C4-2B (cell line): ENCODE measurements around the gene LDLRAD3.

Source experiments
- H3K27ac ChIP-seq: fragments of 450-650 bp; 2 replicates; pipeline ENCODE4 v1.5.1; 2017
- ZFX ChIP-seq: fragments of 450-650 bp; IDR thresholded peaks from 2 replicates; pipeline ENCODE4 v1.6.1; 2017
- TF ChIP-seq, protein P1 (sequence below): fragments of 450-650 bp; conservative IDR thresholded peaks from 2 replicates; pipeline ENCODE4 v1.5.1; 2017; ENCODE audit warnings: mild to moderate bottlenecking

LDLRAD3 gene

DNA sequence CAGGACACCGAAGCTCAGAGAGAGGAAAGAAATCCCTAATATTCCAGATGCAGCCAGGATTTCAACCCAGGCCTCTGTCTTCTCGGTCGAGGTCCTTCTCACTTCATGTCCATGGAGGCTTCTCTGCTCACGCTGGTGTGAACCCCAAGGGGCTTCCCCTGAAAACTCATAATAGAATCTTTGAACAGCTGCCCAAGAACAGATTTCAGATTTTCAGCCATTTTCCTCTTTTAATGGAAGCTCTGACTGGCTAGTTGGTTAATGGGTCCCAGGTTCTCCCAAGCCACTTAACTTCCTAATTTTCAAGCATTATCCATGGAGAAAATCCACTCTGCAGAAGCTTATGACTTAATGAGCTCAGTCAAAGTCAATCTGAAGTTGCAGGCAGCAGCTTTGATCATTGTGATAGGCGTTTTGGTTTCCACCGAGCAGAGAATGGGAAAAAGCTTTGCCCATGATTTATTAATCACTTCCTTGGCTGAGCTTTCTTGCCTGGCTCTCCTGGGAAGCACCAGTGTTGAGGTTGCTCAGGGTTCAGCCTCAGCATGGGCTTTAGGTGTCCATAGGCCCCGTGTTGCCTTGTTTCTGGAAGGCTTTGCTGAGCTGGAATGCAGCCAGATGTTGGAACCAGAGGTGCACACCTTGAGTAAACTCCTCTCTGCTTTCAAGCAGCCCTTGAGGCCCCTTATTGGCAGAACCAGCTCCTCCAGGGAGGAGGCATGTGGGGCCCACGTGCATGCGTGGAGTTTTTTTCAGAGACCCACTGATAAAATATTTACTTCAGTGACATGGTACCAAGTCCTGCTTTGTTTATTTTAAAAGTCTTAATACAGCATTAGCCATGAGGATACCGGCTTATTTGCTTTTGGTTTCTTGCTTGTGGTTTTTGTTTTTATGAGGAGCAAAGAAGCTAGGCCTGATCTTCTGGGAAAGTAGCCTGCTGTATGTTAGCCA is 25.5 kb downstream of the LDLRAD3 start:
- TF ChIP-seq, protein P1, sequence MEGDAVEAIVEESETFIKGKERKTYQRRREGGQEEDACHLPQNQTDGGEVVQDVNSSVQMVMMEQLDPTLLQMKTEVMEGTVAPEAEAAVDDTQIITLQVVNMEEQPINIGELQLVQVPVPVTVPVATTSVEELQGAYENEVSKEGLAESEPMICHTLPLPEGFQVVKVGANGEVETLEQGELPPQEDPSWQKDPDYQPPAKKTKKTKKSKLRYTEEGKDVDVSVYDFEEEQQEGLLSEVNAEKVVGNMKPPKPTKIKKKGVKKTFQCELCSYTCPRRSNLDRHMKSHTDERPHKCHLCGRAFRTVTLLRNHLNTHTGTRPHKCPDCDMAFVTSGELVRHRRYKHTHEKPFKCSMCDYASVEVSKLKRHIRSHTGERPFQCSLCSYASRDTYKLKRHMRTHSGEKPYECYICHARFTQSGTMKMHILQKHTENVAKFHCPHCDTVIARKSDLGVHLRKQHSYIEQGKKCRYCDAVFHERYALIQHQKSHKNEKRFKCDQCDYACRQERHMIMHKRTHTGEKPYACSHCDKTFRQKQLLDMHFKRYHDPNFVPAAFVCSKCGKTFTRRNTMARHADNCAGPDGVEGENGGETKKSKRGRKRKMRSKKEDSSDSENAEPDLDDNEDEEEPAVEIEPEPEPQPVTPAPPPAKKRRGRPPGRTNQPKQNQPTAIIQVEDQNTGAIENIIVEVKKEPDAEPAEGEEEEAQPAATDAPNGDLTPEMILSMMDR: no peak
- TF ChIP-seq ZFX: 0 out of 2 replicates have a peak, but pooled peaks have one; percentile 8
- peak overlapping the region; percentile 97 for H3K27ac ChIP-seq

DNA sequence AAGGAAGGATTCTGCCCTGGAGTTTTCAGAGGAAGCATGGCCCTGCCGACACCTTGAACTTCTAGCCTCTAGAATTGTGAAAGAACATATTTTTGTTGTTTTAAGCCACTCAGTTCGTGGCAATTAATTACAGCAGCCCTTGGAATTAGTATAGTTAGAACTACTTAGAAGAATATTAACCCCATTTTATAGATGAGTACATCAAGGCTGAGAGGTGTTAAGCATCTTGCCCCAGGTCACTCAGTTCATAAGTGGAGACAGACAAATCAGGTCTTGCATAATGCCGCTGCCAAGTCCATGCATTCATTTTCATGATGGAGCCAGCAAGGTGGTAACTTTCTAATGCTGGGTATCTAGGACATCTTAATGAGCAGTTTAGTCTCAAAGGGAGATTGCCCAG is 26.6 kb downstream of the LDLRAD3 start:
- TF ChIP-seq ZFX: no peak
- TF ChIP-seq, protein P1: no peak

DNA sequence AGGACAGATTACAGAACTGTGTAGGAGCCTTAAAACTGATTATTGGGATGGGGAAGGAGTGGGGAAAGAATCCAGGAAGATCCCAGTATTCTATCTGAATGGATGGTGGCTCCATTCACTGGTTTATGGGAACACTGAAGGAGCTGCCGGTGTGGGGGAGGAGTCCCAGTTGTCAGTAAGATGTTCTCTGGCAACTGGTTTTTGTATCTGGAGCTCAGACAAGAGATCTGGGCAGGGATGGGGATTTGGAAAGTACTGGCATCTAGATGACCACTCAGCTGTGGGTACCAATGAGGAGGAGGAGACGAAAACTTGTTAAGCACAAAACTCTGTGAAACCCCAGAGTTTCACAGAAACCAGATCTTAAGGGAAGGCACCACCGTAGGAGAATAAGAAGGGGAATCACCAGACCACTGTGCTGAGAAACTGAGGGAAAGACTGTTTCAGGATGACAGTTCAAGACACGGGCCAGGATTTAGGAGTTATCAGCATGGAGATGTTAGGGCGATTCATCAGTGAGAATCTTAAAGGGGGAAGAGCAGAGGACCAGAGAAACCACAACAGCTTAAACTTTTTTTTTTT is 28.1 kb downstream of the LDLRAD3 start:
- TF ChIP-seq ZFX: no peak
- TF ChIP-seq, protein P1: no peak
- H3K27ac ChIP-seq: peak overlapping the region; percentile 97; the same call in 1 of the 2 replicates

More for the DNA sequence above, 26.6 kb downstream of the LDLRAD3 start:
- peak overlapping the region; percentile 97 for H3K27ac ChIP-seq

DNA sequence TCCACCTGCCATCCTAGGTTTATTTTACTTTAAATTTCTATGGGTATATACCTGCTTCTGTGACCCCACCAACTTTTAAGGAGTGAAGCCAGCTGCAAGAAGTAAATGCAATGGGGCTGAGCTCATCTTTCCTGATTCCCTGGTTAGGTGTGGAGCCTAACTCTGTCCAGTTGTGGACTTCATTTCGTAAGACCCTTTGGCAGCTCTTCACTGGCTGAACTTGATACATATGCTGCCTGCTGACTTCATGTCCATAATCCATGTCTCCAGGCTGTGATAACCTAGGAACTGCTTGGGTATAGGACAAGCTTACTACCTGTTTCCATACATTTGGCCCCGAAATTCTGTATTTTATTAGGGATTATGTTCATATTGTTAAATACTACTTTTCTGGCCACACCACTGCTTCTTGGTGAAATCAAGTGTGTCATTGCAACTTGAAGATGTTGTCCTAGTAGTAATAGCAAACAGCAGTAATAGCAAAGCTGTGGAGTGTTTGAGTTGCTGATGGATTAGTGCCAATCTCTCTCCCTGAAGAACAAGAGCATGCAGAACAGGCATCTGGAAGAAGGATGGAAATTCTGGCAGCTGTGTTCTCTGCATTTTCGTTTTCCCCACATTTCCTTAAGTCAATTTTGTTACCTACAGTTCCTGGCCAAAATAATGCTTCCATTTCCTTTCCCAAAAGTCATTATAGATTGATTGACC is 31.2 kb downstream of the LDLRAD3 start:
- H3K27ac ChIP-seq: no peak overlapping the region
- TF ChIP-seq ZFX: no peak
- TF ChIP-seq, protein P1: no peak

DNA sequence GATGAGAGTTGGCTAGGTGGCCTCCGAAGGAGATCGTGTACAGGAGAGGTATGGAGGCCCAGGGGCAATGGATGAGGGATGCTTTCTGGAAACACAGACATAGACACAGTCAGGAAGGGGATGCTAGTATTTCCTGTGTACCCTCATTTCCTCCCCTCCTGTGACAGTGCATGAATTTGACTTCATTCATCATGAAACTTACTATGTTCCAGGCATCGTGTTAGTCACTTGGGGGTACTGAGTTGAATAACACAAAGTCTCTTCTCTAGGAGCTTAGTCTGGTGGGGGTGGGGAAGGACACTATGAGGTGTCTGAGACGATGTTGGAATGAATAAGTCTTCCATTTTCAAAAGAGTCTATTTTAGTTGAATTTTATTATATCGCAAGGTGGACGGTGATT is 32.6 kb downstream of the LDLRAD3 start:
- TF ChIP-seq ZFX: no peak
- TF ChIP-seq, protein P1: no peak

DNA sequence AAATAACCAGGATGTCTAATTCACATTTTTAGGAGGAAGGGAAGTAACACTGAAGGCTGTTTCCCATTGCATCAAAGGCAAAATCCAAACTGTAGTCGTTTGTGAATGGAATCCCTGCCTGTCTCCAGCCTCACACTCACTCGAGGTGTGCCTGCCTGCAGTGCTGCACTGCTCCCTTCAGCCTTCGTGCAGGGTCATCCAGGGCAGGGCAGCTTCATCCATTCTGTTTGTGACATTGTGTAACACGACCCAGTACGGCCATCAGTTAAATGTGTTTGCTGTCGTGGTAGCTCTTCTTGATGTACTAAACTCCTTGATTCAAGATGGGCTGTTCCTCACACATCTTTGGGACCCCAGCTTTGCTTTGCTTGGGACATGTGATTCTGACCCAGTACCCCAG is 34.3 kb downstream of the LDLRAD3 start:
- no peak overlapping the region for H3K27ac ChIP-seq
- no peak for TF ChIP-seq ZFX
- TF ChIP-seq, protein P1: no peak

More for the DNA sequence above, 32.6 kb downstream of the LDLRAD3 start:
- H3K27ac ChIP-seq: no peak overlapping the region

DNA sequence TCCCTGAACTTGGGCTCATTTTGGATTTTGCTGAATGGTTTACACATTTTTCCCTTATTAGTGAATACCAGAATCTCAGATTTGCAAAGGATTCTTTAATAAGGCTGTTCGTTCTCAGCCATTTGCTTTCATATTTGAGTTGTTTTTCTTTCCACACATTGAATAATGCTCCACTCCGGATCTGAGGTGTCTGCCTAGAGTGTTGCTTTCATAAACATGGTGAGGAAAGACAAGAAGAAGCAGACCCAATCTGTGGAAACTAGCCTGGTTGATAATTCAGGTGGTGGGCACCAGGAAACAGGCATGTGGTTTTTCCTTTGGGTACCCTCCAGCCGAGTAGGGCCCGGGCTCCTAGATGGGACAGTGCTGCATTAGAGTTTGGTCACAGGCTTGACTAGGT is 35.0 kb downstream of the LDLRAD3 start:
- TF ChIP-seq, protein P1: no peak
- TF ChIP-seq ZFX: no peak
- H3K27ac ChIP-seq: no peak overlapping the region
